ENCODE results near the gene KLK12. TPM values are rescaled to one million over a fixed set of nuclear protein-coding genes. Genes with fewer than 3 reads are reported as not detected.

Gene KLK12
- total and polyA plus RNA-seq, 8 donors, result not detected

DNA sequence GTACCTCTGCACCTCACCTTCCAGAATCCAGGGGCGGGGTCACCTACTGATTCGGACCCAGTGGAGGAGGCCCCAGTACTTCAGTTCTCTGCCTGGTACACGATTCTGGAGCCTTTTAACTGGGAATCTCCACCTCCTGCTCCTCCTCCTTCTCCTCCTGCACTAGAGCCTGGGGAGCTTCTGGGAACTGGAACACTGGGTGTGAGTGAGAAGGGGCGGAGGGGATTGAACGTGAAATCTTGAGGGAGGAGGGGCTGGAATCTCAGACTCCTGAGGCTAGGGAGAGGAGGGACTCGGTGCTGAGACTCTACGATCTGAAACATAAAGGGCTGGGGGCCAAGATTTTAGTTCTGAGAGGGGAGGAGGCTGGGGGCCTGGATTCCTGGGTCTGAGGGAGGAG lies 33.3 kb downstream of the KLK12 start, which contains the start of gene KLK8:
TSS of gene KLK8 (minus strand) at position 90 of the 400 bp plus-strand sequence. CDS start 437 bp downstream, outside the sequence.
- Histone ChIP-seq H3K4me3 (no peak within 1 kb of the TSS), H3K27me3 (peaks cover 0 to 15% (median 0%) of the 10 kb centered on the region in 4 donors), H3K4me1 (no peaks in the 10 kb centered on the region), H3K27ac (no peak within 1 kb of the TSS), H3K36me3 (no peaks in the 10 kb centered on the region), H3K9me3 (no peaks in the 10 kb centered on the region)
- intact Hi-C loops (cut with DNase I), result no loop called here
- WGBS, 2 donors, result 21% methylated on average over 7 of the region's 7 CpGs
- FAIRE-seq, result no peak
- TF ChIP-seq, protein P1, sequence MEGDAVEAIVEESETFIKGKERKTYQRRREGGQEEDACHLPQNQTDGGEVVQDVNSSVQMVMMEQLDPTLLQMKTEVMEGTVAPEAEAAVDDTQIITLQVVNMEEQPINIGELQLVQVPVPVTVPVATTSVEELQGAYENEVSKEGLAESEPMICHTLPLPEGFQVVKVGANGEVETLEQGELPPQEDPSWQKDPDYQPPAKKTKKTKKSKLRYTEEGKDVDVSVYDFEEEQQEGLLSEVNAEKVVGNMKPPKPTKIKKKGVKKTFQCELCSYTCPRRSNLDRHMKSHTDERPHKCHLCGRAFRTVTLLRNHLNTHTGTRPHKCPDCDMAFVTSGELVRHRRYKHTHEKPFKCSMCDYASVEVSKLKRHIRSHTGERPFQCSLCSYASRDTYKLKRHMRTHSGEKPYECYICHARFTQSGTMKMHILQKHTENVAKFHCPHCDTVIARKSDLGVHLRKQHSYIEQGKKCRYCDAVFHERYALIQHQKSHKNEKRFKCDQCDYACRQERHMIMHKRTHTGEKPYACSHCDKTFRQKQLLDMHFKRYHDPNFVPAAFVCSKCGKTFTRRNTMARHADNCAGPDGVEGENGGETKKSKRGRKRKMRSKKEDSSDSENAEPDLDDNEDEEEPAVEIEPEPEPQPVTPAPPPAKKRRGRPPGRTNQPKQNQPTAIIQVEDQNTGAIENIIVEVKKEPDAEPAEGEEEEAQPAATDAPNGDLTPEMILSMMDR (IDR thresholded peaks at IDR 0.05), result no peak
- no peak for DNase-seq
- no peak for ATAC-seq

DNA sequence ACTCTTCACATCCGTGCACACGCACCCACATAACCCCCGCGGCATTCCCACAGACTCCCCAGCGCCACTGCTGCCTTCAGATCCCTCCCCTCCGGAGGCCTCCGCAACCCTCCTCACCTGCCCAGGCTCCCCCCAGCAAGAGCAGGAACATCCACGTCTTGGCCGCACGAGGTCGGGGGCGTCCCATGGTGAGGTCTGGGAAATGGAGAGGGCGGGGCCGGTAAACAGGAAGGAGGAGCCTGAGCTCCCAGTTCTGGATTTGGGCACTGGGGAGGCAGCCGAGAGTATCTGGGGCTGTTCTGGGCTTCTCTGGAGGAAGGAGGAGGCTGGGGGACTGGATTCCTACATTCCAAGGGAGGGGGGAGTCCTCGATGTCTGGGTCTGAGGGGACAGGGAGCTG lies 33.8 kb downstream of the KLK12 start:
- intact Hi-C loops (cut with DNase I), result no loop called here
- DNase-seq, result no peak
- TF ChIP-seq, protein P1 (IDR thresholded peaks at IDR 0.05), result no peak
- FAIRE-seq, result no peak
- WGBS, 2 donors, result 23 to 26% methylated on average over 16 of the region's 16 CpGs
- ATAC-seq, result no peak
- peaks cover 0 to 15% (median 0%) of the 10 kb centered on the region in 4 donors for H3K27me3 ChIP-seq
- H3K4me3 ChIP-seq, result no peak overlapping the region
- H3K9me3 ChIP-seq, result no peaks in the 10 kb centered on the region
- no peaks in the 10 kb centered on the region for H3K4me1 ChIP-seq
- no peaks in the 10 kb centered on the region for H3K36me3 ChIP-seq
- no peak overlapping the region for H3K27ac ChIP-seq

DNA sequence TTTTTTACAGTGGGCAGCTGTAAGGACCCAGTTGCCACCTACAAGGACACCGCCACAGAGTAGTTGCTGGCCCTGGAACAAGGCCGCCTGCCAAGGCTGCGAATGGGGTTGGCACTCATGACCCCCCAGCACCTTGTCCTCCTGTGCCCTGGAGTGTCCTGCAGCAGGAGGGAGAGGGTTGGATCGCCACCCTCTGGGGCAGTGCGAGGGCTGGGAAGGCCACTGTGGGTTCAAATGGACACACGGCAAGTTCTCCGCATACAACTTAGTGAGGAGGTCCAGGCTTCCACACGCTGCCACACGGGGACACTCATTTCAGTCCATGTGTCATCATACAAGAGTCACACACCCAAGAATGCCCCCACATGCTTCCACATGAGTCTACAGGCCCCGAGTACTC lies 34.4 kb downstream of the KLK12 start:
- no peak for ATAC-seq
- H3K27ac ChIP-seq, result no peak overlapping the region
- H3K4me3 ChIP-seq, result no peak overlapping the region
- no peaks in the 10 kb centered on the region for H3K36me3 ChIP-seq
- WGBS, 2 donors, result 69 to 70% methylated on average over 10 of the region's 10 CpGs
- DNase-seq, result no peak
- peaks cover 0 to 15% (median 0%) of the 10 kb centered on the region in 4 donors for H3K27me3 ChIP-seq
- H3K9me3 ChIP-seq, result no peaks in the 10 kb centered on the region
- TF ChIP-seq, protein P1 (IDR thresholded peaks at IDR 0.05), result no peak
- no peaks in the 10 kb centered on the region for H3K4me1 ChIP-seq
- FAIRE-seq, result no peak
- intact Hi-C loops (cut with DNase I), result no loop called here

DNA sequence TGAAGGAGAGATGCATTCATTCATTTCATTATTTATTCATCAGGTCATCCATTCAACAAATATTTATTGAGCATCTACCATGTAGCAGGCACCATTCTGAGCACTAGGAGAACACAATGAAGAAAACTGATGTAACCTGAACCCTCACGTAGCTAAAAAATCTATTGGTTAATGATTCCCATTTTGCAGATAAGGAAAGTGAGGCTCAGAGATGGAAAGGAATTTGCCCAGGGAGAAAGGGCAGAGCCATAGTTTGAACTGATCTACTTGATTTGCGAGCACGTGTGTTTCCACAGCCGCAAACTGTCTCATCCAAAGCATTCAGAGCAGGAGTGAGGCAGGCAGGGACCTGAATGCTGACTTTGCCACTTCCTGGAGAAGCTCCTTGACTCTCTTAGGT lies 36.1 kb downstream of the KLK12 start:
- no peaks in the 10 kb centered on the region for H3K36me3 ChIP-seq
- TF ChIP-seq, protein P1 (IDR thresholded peaks at IDR 0.05), result no peak
- H3K27me3 ChIP-seq, result peaks cover 0 to 15% (median 0%) of the 10 kb centered on the region in 4 donors
- H3K4me3 ChIP-seq, result no peak overlapping the region
- no peaks in the 10 kb centered on the region for H3K4me1 ChIP-seq
- DNase-seq, result no peak
- no peak for FAIRE-seq
- no peaks in the 10 kb centered on the region for H3K9me3 ChIP-seq
- 27 to 28% methylated on average over 4 of the region's 4 CpGs for WGBS, 2 donors
- no peak for ATAC-seq
- H3K27ac ChIP-seq, result no peak overlapping the region
- intact Hi-C loops (cut with DNase I), result no loop called here

DNA sequence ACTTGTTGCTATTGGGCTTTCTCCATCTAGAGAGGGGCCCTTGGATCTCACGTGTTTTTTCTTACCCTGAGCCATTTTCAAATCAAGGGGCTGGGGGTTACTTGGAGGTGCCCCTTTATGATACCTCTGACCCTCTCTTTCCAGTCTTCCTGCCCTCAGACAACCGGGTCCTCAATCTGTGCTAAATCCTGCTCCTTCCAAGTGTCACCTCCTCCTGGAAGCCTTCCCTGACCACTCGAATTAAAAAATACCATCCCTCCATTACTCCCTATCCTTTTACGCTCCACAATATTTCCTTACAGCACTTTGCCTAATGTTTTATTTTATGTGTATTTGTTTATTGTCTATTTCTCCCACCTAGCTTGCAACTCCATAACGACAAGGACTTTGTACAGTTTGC lies 36.7 kb downstream of the KLK12 start:
- no peak for DNase-seq
- peaks cover 0 to 13% (median 0%) of the 10 kb centered on the region in 4 donors for H3K27me3 ChIP-seq
- no peak for ATAC-seq
- 43 to 49% methylated on average over 5 of the region's 5 CpGs for WGBS, 2 donors
- no peaks in the 10 kb centered on the region for H3K4me1 ChIP-seq
- no peaks in the 10 kb centered on the region for H3K36me3 ChIP-seq
- intact Hi-C loops (cut with DNase I), result no loop called here
- TF ChIP-seq, protein P1 (IDR thresholded peaks at IDR 0.05), result no peak
- H3K27ac ChIP-seq, result no peak overlapping the region
- H3K4me3 ChIP-seq, result no peak overlapping the region
- no peaks in the 10 kb centered on the region for H3K9me3 ChIP-seq
- no peak for FAIRE-seq
